Measurements from ENCODE around the gene SYT6. TPM values are rescaled to one million over a fixed set of nuclear protein-coding genes. Genes with fewer than 3 reads are reported as not detected.

Gene SYT6
- total and polyA plus RNA-seq, 10 of the 15 experiments (the other 5 are each of a cell fraction or from before 2014, with no cell fraction given) = 0.05 to 0.39 TPM; not detected in 8

GRCh38 chr1:114152089-114152507, 1.6 kb downstream of the SYT6 start (continued):
- no peak for TF ChIP-seq REST (IDR thresholded peaks at IDR 0.05; ENCODE audit: low read depth, low read length)
- TF ChIP-seq YBX1 (IDR thresholded peaks at IDR 0.05) = no peak
- no peak for TF ChIP-seq SP1 (IDR thresholded peaks at IDR 0.05; ENCODE audit: low read depth, low read length)

GRCh38 chr1:114150016-114150415, 3.7 kb downstream of the SYT6 start:
- H3K9ac ChIP-seq (ENCODE audit: control insufficient read depth, insufficient read depth, low read length) = no peak overlapping the region
- H4K20me1 ChIP-seq (ENCODE audit: control insufficient read depth, insufficient read depth) = no peaks in the 10 kb centered on the region
- H3K79me2 ChIP-seq (ENCODE audit: control insufficient read depth, insufficient read depth, low read length) = no peaks in the 10 kb centered on the region
- 47% methylated on average over 2 of the region's 2 CpGs for WGBS (ENCODE audit: insufficient coverage, insufficient replicate concordance, low lambda C conversion rate, missing lambda C conversion rate)
- peaks cover 8 to 13% of the 10 kb centered on the region in 2 experiments for H3K27me3 ChIP-seq (replicated peaks in 1 of 2; ENCODE audit: control insufficient read depth in 2 of 2, insufficient read depth in 2 of 2, low read length in 1 of 2)
- no peak overlapping the region for H3K4me2 ChIP-seq (ENCODE audit: control insufficient read depth, insufficient read depth)
- TF ChIP-seq MEF2B (IDR thresholded peaks at IDR 0.05; ENCODE audit: partially characterized antibody, poor library complexity, severe bottlenecking) (no peak), POLR2A (IDR thresholded peaks at IDR 0.05; ENCODE audit: low read depth, low read length) (no peak), SRF (IDR thresholded peaks at IDR 0.05; ENCODE audit: low read depth in 2 of 2, low read length in 2 of 2) (no peak), MTA2 (IDR thresholded peaks at IDR 0.05; ENCODE audit: low read depth) (no peak), SUPT20H (IDR thresholded peaks at IDR 0.05; ENCODE audit: borderline replicate concordance, control insufficient read depth, low read depth, low read length) (no peak), SMARCA5 (IDR thresholded peaks at IDR 0.05) (no peak), ZBTB11 (CRISPR knock-in tag; IDR thresholded peaks at IDR 0.05) (no peak)
- RAD21 ChIA-PET (ENCODE audit: unreplicated experiment) = no interaction called here
- no peaks in the 10 kb centered on the region for H3K4me1 ChIP-seq (ENCODE audit: control insufficient read depth, insufficient read depth, low read length)
- intact Hi-C loops (cut with micrococcal nuclease; ENCODE audit: unreplicated experiment) = no loop called here
- POLR2A ChIA-PET = no interaction called here
- no TSS peak for BruUV-seq (replicated peaks)
- CTCF ChIA-PET = no interaction called here
- FAIRE-seq (no peak), DNase-seq (ENCODE audit: low read depth, low spot score) (no peak), ATAC-seq (no peak)
- in situ Hi-C loops (cut with MboI) = no loop called here
- H3K9me3 ChIP-seq (replicated peaks; ENCODE audit: control insufficient read depth, insufficient read depth, low read length) = no peaks in the 10 kb centered on the region
- SMC1A ChIA-PET (ENCODE audit: uncharacterized antibody, unreplicated experiment) = interaction anchor here (0.7 kb wide), 1 partner anchor 133 kb away, joined by 3 read pairs; no protein-coding TSS in a partner anchor
- H2AFZ ChIP-seq (ENCODE audit: control insufficient read depth, low read depth, low read length) = no peak overlapping the region
- H3K4me3 ChIP-seq = no peak overlapping the region
- H3K36me3 ChIP-seq (ENCODE audit: control insufficient read depth in 2 of 2, insufficient read depth in 2 of 2, low read length in 1 of 2) = no peaks in the 10 kb centered on the region
- H3K27ac ChIP-seq (ENCODE audit: control insufficient read depth, insufficient read depth) = no peak overlapping the region

All from GM12878 (cell line).